Measurements from ENCODE around the gene SV2B.

Gene SV2B

GRCh38 chr15:91238644-91239425 is 138.8 kb downstream of the SV2B start:
- no peak for DNase-seq

- no peak for DNase-seq
These were observed 143.8 kb downstream of the SV2B start for GRCh38 chr15:91243826-91244225.

- DNase-seq, result no peak
These were observed 144.9 kb downstream of the SV2B start for GRCh38 chr15:91244919-91245318.

DNA sequence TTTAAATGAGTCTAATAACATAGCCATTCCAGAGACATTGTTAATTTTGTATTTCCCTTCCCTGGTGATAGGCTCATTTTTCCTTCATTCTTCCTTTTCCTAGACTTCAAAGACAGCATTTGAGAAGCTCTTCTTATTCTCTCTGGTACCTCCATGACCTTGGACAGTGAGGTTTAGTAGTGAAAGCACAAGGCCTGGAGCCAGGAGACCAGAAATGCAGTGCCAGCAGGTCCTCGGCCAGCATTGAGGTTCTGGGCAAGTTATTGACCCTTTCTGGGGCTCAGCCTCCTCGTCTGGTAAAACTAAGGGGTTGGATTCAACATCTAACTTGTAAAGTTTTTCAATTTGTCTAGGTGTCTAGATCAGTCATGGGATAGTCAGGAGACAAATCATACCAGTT is 146.9 kb downstream of the SV2B start:
- DNase-seq, result no peak

GRCh38 chr15:91249591-91249990 is 149.5 kb downstream of the SV2B start:
- no peak for DNase-seq

DNA sequence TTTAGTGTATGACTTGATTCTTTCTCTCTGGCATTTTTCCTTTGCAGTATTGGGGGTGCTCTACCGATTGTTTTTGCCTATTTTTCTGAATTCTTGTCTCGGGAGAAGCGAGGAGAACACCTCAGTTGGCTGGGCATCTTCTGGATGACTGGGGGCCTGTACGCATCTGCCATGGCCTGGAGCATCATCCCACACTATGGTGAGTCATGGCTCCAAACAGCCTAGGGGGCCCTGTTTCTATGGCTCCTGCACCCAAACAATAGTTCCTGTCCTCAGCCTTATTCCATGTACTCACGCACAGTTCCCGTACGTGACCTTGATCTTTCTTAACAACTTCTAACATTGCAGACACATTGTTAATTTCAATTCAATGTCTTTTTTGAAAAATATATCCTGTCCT is 152.3 kb downstream of the SV2B start:
- DNase-seq, result no peak

DNA sequence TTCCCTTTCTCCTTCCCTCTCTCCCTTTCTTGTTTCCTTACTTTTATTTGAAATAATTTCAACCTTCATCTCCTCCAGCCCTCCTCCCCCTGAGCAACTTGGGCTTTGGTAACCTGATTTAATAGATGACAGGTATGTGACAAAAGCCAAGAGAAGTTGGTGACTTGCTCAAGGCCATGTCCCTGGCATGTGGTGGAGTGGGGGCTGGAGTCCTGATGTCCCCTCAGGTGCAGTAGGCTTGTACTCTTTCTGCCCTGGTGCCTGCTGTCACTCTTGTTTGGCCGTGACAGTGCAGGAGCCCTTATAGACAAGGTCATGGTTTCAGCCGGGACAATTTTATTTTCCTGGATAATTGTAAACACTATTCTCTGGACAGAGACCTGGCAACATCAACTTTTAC is 152.7 kb downstream of the SV2B start:
- no peak for DNase-seq

- no peak for DNase-seq
These were observed 153.5 kb downstream of the SV2B start for GRCh38 chr15:91253605-91254004.

DNA sequence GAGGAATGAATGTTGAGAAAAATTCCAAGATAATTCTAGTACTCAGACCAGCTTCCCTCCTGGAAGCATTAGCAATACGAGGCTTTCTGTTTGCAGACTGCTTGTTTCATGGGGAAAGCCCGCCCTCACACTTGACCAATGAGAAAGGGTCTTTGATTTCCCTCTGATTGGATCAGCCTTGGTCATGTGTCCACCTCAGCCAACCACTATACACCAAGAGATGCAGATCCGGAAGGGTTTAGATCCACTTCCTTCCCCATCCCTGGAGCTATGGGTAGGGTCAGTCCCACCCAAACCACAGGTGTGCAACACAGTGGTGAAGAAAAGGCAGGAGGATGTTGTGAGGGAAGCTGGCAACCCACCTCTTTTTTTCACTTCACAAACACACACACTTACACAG is 154.7 kb downstream of the SV2B start:
- DNase-seq, result no peak

GRCh38 chr15:91255670-91256192 is 155.7 kb downstream of the SV2B start:
- no peak for DNase-seq

DNA sequence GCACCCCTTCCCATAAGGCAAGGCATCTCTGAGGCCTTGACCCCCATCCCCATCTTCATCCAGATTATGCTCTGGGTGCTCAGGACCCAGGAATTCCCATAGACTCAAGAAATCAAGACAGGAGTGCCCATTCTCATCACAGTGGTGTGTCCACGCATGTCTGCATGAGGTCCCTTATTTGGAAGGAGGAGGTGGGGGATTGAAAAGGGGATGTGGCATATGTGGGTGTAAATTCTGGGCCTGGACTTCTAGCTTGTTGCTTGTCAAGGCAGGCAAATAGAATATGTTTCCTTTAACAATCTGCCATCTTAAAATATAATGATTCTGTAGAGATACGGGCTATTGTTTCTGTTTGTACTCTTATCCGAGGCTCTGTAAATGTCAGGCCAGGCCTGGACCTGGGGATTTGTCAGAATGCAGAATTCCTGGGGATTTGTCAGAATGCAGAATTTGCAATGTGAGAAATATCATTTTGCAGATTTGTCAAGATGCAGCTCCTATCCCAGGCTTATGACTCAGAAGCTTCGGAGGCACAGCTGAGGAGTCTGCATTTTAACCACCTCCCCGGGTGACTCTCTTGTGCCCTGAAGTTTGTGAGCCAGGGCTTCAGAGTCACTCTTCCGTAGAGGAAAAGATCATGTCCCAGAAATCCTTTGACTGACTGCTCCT is 157.8 kb downstream of the SV2B start:
- DNase-seq, result no peak

- no peak for DNase-seq
These were observed 158.3 kb downstream of the SV2B start for GRCh38 chr15:91258415-91258759.

GRCh38 chr15:91259077-91259476 is 159.0 kb downstream of the SV2B start:
- DNase-seq, result no peak

- no peak for DNase-seq
These were observed 161.3 kb downstream of the SV2B start for GRCh38 chr15:91261345-91261744.

DNA sequence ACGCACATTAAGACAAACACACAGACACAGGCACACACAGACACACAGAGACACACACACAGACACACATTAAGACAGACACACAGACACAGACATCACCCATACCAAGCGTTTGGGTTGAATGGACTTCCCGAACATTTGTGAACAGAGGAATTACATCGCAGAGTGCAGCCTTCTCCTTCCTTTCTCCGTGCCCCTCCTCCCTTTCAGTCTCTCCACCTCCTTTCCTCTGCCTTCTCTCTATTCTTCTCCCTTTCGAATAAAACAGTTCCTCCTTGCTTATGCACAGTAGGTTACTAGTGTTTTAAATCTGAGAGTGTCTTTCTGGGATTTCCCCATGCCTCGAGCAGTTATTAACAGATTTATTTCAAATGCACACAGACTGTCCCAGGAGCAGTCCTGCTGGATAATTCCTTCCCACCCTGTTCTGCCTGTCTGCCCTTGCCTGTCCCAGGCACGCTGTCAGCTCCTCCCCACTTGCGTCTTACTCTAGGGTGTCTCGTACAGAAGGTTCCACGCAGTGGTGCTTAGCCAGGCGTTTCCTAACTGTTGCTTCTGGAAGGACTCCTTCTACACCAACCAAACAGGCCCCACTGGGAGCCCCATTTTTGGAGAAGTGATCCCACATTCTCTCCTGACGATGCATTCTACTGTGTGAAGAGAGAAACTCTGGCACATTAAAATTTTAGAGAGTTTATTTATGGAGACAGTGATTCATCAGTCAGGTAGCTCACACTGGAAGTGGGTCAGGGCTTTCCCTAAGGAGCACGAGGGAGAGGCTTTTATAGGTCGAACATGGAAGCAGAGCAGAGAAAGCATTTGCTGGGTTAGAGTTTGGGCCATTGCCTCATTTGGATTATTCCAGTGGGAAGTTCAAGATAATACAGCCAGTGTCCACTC is 163.8 kb downstream of the SV2B start:
- DNase-seq, result no peak

DNA sequence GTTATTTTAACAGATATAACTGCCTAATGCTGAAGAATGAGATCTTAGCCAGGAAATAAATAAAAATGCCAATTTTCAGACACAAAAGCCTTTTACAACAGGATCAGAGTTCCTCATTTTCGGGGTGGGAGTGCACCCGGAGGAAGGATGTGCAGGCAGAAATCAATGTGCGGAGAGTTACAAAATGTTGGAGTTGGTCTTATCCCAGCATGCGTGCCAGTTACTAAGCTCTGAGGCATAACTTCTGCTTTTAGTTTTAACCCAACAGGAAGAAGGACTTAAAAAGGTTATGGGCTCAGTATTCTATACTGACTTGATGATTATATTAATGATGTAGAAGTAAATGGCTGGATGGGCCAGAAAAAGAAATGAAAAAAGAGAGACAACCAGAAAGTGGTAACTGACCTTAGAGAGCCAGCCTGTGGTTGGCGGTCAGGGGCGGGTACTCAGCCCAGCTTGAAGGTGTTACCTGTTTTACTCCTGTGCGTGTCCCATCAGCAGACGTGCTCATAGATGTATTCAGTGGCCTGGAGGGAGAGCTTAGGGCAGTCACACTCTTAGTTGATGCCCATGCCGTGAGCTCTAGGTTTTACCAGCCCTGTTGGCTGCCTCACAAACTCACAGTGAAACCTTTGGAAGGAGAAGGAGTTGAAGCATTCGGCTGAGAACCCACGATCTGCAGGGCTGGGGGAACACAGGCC is 164.7 kb downstream of the SV2B start:
- DNase-seq, result no peak

DNA sequence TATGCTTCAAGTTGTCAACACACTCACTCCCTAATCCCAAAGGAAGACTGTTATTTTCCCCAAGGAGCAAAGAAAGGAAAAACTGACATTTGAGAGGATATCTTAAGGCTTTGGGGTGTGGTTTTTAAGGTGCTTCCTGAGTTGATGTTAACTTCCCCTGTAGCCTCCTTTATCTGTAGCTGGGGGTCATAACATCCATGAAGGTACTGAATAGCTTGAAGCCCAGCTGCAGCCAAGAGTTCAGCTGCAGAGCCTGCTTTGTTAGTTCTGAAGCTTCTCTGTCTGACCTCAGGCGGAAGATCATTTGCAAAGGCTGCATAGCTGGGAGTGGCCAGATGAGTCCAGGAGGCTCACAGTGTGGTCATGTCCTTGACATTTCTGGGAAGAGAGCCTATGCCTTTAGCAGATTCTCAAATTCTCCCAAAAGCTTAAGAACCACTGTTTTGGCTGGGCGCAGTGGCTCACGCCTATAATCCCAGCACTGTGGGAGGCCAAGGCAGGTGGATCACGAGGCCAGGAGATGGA is 165.4 kb downstream of the SV2B start:
- no peak for DNase-seq

- DNase-seq, result no peak
These were observed 168.5 kb downstream of the SV2B start for GRCh38 chr15:91268510-91268909.

- DNase-seq, result no peak
These were observed 170.7 kb downstream of the SV2B start for GRCh38 chr15:91270747-91271146.

- DNase-seq, result peak; percentile 36 to 39
These were observed 171.6 kb downstream of the SV2B start for GRCh38 chr15:91271565-91272153.

- DNase-seq, result no peak
These were observed 175.8 kb downstream of the SV2B start for GRCh38 chr15:91275844-91276243.

GRCh38 chr15:91278951-91279350 is 178.9 kb downstream of the SV2B start:
- DNase-seq, result no peak
